GM19351 (cell line): Measurements from ENCODE around the gene B4GALNT4.
"Not testable (repeated sequence)": the region's sequence is repeated elsewhere in the genome, so short reads cannot be mapped to it uniquely, and the experiment has no call there.

Experiments
- ATAC-seq: cut with Tn5 transposase; IDR thresholded peaks from one replicate; pipeline ENCODE4 v1.9.1; 2021; ENCODE audit warnings: mild to moderate bottlenecking, moderate library complexity; ENCODE audit not compliant: unreplicated experiment

The B4GALNT4 gene

GRCh38 chr11:375065-376025 lies 6.0 kb downstream of the B4GALNT4 start:
- no peak for ATAC-seq

GRCh38 chr11:376531-377173 lies 7.4 kb downstream of the B4GALNT4 start:
- ATAC-seq, result no peak

DNA sequence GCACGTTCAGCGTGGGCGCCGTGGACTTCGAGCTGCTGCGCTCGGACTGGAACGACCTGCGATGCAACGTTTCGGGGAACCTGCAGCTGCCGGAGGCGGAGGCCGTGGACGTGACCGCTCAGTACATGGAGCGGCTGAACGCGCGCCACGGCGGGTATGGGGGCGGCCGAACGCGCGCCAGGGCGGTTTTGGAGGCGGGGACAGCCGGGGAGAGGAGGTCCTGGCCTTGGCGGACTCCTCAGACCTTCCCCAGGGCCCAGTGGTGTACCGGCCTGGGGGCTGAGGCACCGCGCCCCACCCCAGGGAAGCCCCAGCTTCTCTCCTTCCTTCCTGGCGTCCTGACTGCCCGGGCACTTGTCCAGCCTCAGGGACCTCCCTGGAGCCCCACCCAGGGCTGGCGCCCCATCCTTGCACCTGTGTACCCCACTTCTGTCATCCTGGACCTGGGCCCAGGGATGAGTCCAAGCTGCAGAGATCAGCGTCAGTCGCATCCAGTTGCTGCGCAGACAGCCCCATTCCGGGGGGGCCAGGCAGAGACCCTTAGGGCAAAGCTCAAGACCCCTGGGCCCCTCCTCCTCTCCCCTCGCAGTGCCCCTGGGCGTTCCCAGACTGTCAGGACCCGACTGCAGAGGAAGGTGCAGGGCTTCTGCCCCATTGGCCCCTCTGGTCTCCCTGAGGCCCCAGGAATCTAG lies 8.0 kb downstream of the B4GALNT4 start:
- no peak for ATAC-seq

DNA sequence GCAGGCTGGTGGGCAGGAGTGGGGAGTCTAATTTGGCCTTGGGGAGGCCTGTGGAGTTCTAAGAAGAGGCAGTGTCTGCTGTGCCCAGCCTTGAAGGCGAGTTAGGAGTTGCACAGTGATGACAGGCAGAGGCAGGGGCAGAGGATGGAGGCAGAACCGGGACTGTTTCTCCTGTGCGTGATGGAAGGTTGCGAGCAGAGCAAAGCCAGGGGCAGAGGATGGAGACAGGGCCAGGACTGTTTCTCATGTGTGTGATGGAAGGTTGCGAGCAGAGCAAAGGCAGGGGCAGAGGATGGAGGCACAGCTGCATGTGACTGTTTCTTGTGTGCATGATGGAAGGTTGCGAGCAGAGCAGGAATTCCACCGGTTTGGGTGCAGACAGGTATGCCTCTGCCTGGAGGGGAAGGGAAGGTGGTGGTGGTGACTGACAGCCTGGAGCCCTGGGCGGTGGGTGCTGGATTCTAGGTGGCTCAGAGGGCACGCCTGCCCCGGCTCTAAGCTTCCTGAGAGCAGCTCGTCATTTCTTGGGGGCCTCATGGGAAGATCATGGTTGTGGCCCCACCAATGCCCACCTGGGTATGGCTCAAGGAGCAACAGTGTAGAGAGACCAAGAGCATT lies 8.7 kb downstream of the B4GALNT4 start:
- ATAC-seq, result no peak

DNA sequence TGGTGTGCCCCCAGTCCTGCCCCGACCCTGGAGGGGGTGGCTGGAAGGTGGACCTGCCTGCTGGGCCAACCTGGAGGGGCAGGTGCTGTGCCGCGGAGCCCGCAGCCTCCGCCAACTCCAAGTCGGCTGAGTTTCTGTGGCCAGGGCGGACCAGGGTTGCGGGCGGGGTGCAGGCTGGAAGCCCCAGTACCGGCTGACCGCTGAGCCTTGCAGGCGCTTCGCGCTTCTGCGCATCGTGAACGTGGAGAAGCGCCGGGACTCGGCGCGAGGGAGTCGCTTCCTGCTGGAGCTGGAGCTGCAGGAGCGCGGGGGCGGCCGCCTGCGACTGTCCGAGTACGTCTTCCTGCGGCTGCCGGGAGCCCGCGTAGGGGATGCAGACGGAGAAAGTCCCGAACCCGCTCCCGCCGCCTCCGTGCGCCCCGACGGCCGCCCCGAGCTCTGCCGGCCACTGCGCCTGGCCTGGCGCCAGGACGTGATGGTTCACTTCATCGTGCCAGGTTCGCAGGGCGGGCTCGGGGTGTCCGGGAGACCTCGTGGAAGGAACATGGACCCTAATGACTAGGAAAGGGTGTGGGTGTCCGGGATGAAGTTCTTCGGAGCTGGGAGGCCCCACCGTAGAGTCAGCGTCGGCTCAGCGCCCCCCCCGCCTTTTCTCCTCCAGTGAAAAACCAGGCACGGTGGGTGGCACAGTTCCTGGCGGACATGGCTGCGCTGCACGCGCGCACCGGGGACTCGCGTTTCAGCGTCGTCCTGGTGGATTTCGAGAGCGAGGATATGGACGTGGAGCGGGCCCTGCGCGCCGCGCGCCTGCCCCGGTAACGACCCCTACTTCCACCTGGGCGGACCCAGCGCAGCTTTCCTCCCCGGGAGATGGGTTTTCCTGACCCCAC lies 10.2 kb downstream of the B4GALNT4 start:
- no peak for ATAC-seq

GRCh38 chr11:380095-380480 lies 10.8 kb downstream of the B4GALNT4 start:
- no peak for ATAC-seq

- ATAC-seq, result no peak
Measured at GRCh38 chr11:380491-380890, 11.2 kb downstream of the B4GALNT4 start.

GRCh38 chr11:380996-381395 lies 11.7 kb downstream of the B4GALNT4 start:
- no peak for ATAC-seq

DNA sequence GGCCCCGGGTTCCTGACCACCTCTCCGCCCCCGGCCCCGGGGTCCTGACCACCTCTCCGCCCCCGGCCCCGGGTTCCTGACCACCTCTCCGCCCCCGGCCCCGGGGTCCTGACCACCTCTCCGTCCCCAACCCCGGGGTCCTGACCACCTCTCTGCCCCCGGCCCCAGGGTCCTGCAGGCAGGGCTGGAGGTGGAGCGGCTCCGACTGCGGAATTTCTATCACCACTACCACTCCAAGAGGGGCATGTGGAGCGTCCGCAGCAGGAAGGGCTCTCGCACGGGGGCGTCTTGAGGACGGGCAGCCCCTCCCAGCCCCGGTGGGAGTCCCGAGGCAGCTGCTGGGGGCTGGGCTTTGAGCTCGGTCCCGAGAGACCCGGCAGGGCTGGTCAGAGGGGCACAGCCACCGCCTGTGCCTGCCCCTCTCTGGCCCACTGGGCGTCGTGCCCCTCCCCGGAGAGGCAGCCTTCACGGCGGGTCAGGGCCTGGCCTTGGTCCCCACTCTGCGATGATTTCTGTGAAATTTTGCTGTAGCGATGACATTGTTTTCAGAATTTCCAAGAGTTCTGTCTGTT lies 12.3 kb downstream of the B4GALNT4 start:
- ATAC-seq, result no peak

DNA sequence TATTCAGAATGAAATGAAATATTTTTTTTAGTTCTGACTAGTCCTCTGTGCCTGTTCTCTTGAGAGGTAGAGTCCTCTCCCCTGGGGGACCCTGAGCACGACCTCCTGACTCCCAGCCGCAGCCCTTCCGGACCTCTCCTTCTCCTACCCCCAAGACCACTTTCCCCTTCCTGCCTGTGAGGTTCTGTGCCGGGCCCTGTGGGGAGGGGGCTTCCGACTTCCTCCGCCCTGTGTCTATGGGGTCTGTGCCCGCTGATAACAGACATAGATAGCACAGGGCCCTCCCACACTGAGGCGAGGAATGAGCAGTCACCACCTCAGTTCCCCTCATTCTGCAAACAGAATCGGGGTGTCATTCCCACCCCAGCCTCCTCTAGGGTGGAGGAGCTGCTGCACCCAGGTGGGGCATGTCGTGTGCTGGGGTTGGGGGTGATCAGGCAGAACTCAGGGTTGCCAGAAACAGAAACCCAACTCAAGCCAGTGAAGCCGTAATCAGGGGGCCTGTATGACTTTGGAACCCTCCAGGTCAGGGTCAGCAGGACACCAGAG lies 12.9 kb downstream of the B4GALNT4 start:
- no peak for ATAC-seq

DNA sequence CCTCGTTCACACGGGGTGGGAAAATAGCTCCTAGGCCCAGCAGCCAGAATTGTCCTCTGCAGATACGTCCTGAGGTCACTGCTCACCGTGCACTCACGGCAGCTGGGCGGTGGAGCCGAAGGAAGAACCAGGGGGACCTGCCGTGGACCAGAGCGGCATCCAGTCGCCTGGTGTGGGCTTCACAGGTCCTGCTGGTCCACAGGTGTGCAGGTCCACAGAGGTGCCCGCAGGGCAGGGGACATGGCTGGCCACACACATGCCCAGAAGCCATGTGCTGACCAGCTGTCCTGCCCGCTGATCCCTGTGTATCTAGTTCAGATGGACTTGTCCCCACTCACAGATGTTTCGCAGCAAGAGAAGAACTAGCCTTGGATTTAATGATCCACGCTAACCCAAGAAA lies 14.1 kb downstream of the B4GALNT4 start:
- no peak for ATAC-seq

GRCh38 chr11:384511-384910 lies 15.2 kb downstream of the B4GALNT4 start:
- ATAC-seq, result no peak

DNA sequence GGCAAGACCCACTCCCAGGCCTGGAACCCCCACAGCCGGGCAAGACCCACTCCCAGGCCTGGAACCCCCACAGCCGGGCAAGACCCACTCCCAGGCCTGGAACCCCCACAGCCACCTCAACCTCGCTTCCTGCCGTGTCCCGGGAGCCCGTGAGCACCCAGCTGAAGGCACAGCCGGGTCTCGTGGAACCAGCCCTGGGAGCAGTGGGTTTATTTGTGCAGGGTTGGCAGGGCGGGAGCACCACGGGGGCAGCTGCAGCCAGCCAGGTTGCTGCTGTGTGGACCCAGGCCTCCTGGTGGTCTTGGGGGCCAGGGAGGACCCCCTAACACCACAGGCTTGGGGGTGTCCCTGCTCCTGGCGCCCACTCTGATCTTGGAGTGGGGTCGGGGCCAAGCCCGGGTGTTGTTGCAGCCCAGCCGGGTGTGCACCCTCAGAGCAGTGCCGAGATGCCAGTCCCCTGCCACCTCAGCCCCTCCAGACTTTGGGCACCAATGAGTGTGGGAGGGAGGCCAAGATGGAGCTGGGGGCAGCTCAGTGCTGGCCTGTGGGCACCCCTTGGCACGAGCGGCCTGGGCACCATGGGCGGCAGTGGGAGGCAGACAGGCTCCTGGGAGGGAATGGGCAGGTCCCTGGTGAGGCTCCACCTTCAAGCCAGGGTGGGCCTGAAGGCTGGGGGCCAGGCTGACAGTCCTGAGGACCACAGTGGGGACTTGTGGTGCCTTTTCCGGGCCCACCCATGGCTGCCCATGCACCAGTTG lies 16.5 kb downstream of the B4GALNT4 start:
- ATAC-seq, result no peak

- no peak for ATAC-seq
Measured at GRCh38 chr11:386483-386882, 17.2 kb downstream of the B4GALNT4 start.

DNA sequence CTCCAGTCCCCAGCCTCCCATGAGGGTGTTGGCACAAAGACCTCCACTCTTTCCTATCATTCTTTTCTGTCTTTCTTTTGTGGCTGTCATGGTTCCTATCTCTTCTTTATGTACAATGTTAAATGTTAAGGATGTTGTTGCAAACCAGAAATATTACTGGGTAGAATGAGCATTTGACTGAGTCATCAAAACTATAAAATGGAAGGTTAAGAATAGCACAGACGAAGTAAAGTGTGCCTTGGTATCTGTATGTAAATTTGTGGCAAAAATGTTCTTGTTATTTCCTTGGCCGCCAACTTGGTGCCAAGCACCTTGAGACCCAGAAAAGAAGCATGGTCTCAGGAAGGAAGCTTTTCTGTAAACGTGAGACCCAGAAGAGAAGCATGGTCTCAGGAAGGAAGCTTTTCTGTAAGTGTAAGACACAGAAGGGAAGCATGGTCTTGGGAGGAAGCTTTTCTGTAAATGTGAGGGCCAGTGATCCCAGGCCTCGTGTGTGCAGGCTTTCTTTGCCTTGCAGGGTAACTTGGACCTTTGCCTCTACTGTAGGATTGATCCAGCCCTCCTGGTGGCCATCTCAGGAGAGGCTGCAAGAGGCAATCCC lies 18.0 kb downstream of the B4GALNT4 start:
- ATAC-seq, result no peak

- not testable (repeated sequence) for ATAC-seq
Measured at GRCh38 chr11:389369-389768, 20.1 kb downstream of the B4GALNT4 start.

DNA sequence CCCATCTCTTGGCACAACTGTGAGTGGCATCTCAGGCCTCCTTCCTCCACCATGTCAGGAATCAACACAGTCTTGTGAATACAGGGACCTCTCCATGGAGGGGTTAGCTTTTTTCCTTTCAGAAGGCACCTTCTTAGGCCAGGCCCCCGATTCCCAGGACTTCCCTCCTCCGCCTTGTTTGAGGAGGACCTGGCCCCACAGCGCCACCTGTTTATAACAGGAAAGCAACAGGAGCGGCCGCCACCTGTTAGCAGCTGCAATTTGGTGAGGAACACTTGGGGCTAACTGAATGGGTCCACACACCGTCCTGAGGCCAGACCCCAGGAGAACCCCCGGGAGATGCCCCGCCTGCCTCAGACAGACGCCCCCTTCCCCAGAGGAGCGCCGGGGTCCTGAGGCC lies 20.9 kb downstream of the B4GALNT4 start:
- no peak for ATAC-seq
